Erythroblast (primary cell): ENCODE data around the gene SNX10.

Experiments
- GATA1 ChIP-seq: IDR thresholded peaks from 2 replicates; pipeline ENCODE4 v1.6.1; 2011; ENCODE audit warnings: low read depth, mild to moderate bottlenecking, control low read depth, low read length, moderate library complexity
- POLR2A ChIP-seq: IDR thresholded peaks from 2 replicates; pipeline ENCODE4 v1.6.1; 2011; ENCODE audit warnings: mild to moderate bottlenecking, low read length

- TF ChIP-seq POLR2A (no peak), GATA1 (no peak)
Observed at GRCh38 chr7:26406433-26406832, 114.8 kb downstream of the SNX10 start.
